HG03342 (cell line): ENCODE data around the gene ZNF274.
"Not testable (repeated sequence)": the region's sequence is repeated elsewhere in the genome, so short reads cannot be mapped to it uniquely, and the experiment has no call there.

ENCODE experiments used
- ATAC-seq: cut with Tn5 transposase; IDR thresholded peaks from one replicate; pipeline ENCODE4 v1.9.1; 2021; ENCODE audit warnings: mild to moderate bottlenecking, moderate library complexity; ENCODE audit not compliant: unreplicated experiment

The ZNF274 gene

DNA sequence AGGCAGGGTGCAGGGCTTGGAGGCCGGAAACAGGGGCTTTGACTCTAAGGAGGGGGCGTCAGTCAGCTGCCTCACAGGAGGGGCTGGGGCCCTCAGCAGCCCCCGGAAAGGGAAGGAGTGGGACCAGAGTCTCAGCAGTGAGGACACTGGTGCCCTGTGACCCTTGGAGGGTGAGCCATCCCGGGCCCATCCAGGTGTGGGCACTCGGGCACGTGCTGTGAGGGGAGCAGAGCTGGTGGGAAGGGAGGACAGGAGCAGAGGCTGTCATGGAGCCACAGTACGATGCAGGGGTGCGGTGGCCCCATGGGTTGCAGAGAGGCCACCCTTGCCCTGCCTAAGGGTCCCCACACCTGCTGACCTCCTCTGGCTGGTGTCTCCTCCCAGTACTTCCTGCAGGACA is 26.7 kb downstream of the ZNF274 start:
- no peak for ATAC-seq

DNA sequence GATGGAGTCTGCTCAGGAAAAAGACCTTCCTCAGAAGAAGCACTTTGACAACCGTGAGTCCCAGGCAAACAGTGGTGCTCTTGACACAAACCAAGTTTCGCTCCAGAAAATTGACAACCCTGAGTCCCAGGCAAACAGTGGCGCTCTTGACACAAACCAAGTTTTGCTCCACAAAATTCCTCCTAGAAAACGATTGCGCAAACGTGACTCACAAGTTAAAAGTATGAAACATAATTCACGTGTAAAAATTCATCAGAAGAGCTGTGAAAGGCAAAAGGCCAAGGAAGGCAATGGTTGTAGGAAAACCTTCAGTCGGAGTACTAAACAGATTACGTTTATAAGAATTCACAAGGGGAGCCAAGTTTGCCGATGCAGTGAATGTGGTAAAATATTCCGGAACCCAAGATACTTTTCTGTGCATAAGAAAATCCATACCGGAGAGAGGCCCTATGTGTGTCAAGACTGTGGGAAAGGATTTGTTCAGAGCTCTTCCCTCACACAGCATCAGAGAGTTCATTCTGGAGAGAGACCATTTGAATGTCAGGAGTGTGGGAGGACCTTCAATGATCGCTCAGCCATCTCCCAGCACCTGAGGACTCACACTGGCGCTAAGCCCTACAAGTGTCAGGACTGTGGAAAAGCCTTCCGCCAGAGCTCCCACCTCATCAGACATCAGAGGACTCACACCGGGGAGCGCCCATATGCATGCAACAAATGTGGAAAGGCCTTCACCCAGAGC is 29.6 kb downstream of the ZNF274 start:
- ATAC-seq = no peak

DNA sequence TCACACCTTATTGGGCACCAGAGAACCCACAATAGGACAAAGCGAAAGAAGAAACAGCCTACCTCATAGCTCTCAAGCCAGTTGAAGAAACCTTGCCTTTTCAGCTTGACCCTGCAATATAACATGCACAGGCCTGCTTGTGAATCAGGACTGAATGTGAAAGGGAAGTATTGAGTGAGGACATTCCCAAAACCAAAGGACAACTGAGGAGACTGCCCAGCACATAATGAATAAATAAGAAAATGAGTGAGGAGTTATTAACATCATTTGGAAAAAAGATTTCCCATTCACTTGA is 30.2 kb downstream of the ZNF274 start:
- no peak for ATAC-seq

DNA sequence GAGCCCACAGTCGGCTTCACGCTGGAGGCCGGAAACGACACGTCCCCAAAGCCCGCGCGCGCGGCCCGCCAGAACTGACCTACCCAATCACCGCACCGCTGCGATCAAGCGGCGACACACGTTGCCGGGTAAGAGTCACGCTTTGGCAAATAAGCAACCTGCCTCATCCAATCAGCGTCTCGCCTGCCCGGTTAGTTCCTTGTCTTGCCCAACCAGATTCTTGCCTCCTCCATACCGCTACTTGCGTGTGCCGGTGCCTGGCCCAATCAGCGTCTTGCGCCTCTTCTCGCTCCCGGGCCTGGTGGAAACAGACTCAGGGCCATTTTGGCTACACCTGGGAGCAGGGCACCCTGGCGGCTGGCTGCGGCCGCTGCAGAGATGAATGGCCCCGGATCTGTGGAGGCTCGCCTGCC is 34.2 kb downstream of the ZNF274 start:
- ATAC-seq = no peak

DNA sequence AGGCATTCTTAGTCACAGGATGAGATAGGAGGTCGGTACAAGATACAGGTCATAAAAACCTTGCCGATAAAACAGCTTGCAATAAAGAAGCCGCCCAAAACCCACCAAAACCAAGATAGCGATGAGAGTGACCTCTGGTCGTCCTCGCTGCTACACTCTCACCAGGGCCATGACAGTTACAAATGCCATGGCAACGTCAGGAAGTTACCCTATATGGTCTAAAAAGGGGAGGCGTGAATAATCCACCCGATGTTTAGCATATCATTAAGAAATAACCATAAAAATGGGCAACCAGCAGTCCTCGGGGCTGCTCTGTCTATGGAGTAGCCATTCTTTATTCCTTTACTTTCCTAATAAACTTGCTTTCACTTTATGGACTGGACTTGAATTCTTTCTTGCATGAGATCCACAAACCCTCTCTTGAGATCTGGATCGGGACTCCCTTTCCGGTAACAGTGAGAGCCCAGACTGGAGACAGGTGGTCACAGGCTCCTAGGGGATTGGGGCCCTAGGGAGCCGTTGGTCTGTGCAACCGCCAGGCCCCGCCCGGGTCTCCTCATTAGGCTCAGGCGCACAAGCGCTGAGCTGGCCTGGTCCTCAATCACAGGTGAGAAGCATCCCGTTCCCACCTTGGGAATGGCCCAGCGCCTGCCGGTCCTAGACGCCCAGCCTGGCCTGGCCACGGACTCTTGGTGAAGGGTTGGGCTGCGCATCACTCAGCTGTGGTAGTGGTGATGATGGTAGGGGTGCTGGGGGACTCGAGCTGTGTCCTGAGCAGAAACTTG is 34.9 kb downstream of the ZNF274 start:
- no peak for ATAC-seq

DNA sequence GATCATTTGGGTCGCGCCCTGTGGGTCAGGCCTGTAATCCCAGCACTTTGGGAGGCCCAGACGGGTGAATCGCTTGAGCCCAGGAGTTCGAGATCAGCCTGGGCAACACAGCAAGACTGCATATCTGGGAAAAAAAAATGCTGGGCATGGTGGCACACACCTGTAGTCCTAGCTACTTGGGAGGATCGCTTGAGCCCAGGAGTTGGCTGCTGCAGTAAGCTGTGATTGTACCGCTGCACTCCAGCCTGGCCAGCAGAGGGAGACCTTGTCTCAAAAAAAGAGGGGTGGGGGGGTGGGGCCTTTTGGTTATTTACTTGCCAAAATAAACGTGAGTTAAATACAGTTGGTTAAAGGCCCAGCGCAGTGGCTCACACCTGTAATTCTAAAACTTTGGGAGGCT is 36.0 kb downstream of the ZNF274 start:
- no peak for ATAC-seq

DNA sequence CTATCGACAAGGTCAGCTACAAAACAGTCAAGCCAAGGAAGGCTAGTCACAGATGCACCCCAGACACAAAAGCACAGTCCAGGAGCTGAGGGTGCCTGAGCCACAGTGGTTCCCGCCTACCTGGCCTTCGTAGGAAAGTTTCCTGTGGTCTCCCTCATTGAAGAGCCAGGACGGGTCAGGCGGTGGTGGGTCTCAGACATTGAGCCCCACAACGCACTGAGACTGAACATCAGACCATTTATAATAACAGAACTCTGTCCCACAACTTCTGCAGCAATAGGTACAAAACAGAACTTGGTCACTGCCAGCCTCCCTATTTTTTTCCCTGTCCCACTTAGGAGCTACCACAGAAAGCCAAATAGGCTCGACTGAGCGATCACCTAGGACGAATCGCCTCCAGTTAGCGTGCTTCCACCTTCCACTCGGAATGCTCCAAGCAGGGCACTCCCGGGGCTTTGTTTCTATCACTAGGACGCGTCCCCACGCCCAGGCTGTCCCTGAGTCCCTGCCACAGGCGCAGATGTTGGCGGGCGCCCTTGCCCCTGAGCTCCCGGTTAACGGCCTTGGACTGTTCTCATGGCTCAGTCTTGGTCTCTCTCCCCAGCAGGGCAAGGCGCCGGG is 45.2 kb downstream of the ZNF274 start:
- ATAC-seq = no peak

DNA sequence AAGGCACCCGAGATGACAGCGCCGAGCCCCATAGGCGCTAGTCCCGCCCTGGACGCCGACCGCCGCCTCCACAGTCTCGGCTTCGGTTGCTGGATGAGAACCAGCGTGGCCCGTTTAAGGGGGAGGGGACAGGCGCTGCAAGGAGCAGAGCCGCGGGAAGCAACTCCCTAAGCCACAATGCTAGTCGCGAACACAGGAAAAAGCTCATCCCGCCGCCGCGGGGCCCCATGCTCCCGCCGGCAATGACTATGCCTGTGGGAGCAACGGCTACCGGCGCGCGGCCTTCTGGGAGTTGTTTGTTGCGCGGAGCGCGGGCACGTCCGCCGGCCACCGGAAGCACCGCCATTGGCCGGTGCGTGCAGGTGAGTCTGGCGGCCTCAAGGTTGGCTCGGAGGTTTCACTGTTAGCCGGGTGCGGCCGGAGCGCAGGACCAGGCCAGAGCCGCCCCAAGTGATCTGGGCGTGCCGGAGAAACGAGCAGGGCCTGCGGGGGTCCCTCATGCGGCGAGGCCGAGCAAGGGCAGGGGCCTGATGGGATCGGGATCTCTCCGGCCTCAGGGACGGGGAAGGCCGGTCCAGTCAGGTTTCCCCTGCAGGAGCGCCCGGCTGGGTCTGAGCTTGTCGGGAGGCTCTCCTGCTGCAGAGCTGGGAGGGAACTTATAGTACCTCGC is 45.9 kb downstream of the ZNF274 start, which contains the start of gene ZNF544:
TSS of gene ZNF544 (plus strand) at position 330 of the 670 bp plus-strand sequence. CDS start 15,110 bp downstream, outside the sequence.
- ATAC-seq = peak; percentile 86

DNA sequence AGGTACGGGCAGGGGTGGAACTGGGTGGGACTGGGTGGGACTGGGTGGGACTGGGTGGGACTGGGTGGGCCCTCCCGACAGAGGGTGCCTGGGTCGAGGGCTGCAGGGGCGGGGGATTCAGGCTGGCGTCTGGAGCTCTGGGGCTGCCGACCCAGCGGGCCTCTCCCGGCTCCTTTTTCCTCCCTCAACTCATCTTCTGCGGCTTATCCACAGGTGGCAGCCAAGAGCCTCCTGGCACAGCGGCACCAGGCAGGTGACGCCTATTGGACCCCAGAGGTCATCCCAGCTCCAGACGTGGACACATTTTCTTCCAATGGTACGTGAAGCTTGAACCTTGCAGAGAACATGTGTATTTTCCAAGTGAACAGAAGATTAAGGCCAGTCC is 46.4 kb downstream of the ZNF274 start:
- ATAC-seq = no peak

DNA sequence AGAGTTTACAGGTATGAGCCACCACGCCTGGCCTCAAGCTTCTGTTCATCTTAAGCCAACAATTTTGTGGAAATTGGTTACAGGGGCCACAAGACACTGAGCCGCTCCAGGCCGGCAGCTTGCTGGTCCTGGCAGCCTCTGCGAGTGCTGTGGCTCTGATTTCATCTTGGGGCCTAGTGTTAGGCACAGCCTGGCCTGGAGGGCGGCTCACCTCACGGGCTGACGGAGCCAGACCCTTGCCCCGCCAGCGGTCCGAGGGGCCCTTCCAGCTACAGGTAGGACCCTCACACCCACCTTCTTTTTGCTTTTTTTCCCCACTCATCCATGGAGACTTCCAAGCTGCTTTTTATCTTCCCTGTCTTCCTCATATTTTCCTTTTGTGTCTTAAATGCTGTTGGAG is 54.5 kb downstream of the ZNF274 start:
- ATAC-seq = no peak

DNA sequence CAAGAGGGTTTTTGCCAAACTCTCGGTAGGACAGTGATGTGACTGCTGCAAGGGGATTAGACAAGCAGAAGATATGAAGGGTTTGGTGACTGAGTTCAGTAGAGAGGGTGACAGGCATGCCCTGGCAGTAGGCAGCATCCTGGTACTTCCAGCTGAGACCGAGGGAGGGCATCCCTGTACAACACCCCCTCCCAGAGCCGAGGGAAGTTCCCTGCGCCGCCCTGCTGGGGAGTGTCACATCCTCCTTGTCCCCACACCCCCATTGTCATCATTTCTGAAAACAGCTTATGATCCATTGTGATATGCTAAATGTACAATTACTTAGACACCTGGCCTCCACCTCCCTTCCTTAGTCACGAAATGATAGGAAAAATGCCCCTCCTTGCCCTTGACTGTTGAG is 60.5 kb downstream of the ZNF274 start:
- ATAC-seq = no peak

DNA sequence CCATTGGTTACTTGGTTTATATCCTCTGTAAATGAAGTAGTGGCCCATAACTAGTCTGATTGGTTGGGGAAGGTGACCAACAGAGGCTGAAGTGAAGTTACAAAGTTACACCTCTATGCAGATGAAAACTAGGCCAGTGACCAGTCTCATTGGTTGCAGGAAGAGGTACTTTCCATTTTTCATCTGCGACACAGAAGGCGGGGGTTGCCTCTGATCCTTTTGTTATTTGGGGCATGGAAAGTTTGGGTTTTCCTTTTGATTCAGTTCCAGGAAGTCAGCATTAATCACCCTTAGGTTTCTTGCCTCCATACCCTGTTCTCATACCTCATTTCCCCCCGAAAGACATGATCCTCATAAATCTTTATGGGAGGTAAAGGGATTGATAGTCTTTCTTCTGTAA is 66.0 kb downstream of the ZNF274 start:
- ATAC-seq = no peak

DNA sequence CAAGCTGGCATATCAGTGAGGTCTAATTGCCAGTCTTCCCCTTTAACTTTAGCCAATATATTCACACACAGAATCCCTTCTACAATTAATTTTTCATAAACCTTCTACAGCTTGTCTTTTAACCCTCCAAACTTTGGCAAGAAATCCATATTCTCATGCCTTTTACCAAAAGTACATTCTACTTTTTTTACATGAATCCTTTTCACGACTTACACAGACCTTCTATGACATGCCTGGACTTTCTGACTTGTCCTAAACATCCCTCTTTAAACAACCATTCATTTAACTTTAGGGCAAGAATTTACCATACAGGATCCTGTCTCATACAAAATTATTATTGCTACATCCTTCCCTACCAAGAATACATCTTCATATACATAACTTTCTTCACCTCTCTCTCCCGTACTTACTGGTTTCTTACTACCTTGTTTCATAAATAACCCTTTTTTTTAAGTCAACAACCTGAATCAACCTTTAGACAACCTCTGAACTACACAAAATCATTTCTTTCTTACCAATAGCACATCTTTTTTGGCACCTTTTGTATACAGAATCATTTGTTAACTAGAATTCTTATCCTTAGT is 69.3 kb downstream of the ZNF274 start:
- no peak for ATAC-seq

DNA sequence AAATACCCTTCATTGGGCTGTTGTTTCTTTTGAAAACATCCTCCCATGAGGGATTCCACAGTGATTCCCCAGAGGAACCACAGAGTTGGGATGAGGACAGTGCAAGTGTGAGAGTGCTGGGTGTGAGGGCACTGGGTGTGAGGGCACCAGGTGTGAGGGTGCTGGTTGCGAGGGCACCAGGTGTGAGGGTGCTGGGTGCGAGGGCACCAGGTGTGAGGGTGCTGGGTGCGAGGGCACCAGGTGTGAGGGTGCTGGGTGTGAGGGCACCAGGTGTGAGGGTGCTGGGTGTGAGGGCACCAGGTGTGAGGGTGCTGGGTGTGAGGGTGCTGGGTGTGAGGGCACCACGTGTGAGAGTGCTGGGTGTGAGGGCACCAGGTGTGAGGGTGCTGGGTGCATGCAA is 75.4 kb downstream of the ZNF274 start:
- not testable (repeated sequence) for ATAC-seq

DNA sequence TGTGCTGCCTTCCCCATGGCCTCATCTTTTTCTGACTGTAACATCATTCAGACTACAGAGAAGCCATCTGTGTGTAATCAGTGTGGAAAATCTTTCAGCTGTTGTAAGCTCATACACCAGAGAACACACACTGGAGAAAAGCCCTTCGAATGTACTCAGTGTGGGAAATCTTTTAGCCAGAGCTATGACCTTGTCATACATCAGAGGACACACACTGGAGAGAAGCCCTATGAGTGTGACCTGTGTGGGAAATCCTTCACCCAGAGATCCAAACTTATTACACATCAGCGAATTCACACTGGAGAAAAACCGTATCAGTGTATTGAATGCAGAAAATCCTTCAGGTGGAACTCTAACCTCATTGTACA is 78.7 kb downstream of the ZNF274 start:
- no peak for ATAC-seq

DNA sequence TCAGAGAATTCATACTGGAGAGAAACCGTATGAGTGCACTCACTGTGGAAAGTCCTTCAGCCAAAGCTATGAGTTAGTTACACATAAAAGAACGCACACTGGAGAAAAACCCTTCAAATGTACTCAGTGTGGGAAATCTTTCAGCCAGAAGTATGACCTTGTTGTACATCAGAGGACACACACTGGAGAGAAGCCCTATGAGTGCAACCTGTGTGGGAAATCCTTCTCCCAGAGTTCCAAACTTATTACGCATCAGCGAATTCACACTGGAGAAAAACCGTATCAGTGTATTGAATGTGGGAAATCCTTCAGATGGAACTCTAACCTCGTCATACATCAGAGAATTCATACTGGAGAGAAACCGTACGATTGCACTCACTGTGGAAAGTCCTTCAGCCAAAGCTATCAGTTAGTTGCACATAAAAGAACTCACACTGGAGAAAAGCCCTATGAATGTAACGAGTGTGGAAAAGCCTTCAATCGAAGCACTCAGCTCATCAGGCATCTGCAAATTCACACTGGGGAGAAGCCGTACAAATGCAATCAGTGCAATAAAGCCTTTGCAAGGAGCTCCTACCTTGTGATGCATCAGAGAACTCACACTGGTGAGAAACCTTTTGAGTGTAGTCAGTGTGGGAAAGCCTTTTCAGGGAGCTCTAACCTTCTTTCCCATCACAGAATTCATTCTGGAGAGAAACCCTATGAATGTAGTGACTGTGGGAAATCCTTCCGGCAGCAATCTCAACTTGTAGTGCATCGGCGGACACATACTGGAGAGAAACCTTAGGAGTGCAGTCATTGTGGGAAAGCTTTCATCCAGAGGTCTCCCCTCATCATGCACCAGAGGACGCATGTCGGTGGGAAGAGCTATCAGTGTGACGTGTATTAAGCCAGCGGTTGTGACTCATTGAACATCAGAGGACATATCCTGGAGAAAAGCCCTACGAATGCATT is 79.4 kb downstream of the ZNF274 start:
- ATAC-seq = no peak

DNA sequence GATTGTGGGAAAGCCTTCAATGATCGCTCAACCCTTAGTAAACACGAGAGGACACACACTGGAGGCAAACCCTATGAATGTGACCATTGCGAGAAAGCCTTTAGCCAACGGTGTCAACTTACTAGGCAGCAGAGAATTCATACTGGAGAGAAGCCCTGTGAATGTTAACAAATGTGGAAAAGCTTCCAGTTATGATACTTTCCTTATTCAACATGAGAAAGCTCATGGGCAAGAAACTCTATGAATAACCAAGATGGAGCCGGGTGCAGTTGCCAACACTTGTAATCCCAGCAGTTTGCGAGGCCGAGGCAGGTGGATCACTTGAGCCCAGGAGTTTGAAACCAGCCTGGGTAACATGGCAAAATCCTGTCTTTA is 80.0 kb downstream of the ZNF274 start:
- no peak for ATAC-seq
